HG02798 (cell line): ENCODE data around the gene ACCS.
A peak's percentile ranks its signal among the peaks of the same experiment; 100 is the strongest.

ENCODE experiments used
- ATAC-seq: cut with Tn5 transposase; IDR thresholded peaks from one replicate; pipeline ENCODE4 v1.9.1; 2021; ENCODE audit warnings: mild to moderate bottlenecking; ENCODE audit not compliant: unreplicated experiment, poor library complexity

Gene ACCS

DNA sequence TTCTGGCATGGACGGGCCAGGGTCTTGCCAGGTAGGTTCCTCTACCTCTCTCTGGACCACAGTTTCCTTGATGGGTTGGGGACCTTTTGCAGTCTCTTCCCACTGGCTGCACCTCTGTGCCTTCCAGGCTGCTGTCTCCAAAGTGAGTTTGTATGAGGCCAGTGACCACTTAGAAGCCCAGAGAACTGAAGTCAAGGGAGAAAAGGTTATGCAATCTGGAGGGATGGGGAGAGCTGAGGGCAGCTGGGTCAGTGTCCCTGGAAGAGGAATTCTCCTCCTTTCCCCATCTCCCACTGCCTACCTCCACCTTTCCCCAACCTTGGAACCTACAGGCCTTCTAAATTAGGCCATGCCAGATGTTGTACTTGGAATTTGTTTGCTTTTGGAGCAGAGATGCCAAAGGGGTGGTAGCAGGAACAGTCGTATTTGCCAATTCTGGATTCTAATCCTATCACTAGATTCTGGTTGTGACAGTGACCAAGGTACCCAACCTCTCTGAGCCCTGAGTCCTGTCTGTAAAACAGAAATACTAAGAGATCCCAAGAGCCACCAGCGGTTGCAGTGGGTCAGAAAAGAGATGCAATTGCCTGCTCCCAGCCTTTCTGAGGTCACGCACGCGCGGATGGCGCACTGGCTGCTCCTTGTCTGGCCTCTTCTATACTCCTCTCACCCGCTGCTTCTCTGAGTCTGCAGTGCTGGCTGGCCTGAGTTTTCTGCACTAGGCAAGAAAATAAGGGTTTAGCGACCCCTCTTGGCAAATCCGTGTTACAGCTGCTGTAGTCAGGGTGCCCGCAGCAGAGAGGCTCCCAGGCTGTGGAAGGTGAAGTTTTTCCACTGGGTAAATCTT, 29.0 kb upstream of the ACCS start:
- peak; percentile 76 for ATAC-seq

DNA sequence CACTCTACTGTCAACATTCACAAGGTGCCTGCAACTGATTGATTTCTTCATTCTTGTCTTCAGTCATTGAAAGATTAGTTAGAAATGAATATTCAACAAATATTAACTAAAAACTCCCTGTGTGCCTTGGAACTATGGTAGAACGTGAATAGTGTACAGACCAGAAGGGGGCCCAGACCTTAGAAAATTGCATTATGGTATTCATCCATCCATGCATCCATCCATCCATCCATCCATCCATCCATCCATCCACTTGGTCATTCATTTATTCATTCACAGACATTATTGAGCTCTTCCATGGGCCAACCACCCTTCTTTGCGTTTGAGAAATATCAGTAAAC, 28.4 kb upstream of the ACCS start:
- no peak for ATAC-seq

GRCh38 chr11:44043157-44043556, 22.9 kb upstream of the ACCS start:
- ATAC-seq, result no peak

DNA sequence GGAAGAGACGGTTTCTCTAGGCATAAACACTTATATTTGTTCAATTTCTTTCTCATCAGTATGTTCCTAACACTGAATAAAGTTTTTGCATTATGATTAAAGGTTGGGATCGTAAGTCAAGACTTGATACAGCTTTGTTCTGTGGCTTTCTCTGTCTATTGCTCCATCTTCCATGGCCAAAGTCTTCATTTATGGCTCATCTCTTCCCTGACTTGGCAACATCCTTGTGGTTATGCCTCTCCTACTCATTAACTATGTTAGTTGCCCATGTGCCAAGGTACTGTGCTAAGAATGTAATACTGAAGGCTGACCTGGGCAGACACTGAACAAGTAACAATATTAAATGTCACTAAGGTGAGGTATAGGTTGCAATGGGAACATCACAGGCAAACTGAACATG, 19.9 kb upstream of the ACCS start:
- no peak for ATAC-seq

DNA sequence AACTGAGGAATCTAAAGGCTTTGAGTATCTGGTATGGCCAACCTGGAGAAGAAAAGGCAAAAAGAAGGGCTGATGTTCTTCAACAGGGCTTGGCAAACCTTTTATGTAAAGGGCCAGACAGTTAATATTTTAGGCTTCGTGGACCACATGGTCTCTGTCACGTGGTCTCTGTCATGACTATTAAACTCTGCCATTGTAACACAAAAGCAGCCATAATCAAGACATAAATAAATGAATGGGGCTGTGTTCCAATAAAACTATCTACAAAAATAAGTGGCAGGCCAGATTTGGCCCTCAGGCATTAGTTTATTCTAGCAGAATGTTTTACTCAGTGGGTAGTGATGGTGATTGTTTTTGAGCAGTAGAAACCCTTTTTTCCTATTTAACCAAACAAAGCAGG, 18.8 kb upstream of the ACCS start:
- ATAC-seq, result no peak

GRCh38 chr11:44047931-44048431, 18.1 kb upstream of the ACCS start, which contains the start of gene ACCSL:
Gene ACCSL, plus strand, starts transcription at chr11:44047981. Its CDS starts 56 bp downstream, at chr11:44048037.
- ATAC-seq, result no peak

DNA sequence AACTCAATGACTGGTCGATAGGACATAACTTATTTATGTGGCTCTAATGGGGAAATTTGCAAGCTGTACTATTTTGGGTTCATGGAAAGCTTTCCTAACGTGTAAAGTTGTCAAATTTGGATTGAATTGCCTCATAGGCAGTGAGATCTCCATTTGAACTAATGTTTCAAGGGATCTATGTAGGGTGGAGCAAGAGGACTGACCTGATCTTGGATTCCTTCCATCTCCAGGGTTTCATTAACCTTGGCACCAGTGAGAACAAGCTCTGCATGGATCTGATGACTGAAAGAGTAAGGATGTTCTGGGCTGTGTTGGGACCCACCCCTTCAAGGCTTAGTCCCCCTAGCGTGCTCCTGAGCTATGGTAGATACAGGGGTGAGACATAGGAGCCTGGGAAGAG, 16.2 kb upstream of the ACCS start:
- no peak for ATAC-seq

DNA sequence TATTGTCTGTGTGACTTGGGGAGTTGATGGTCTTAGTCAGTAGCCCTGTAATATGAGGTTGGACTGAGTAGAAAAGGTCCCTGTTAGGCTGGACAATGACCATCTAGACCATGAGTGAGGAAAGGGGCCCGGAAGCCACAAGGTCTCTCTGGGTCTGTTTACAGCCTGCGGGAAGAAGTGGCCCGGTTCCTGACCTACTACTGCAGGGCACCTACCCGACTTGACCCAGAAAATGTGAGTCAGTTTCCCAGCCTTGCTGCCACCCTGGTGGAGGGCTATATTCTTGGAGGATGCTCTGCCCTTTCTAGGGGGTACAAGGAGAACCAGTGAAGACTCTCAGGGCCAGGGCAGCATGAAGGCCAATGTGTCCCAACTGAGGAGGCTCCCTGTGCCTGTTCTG, 14.9 kb upstream of the ACCS start:
- ATAC-seq, result no peak

DNA sequence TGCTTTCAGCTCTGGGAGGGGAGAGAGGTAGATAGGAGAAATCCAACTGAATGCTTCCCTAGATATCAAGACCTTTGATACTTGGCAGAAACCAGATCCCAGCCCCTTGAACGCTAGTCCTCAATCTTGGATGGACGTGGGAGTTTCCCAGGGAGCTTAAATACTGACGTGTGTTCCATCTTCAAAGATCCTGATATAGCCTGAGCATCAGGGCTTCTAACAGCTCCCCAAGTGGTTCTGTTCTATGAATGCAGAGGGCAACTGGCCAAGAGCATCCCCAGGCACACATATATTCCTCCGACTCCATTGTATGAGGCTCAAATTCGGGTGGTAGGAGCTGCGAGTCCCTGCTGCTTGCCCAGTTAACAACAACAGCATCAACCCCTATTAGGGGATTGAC, 8.7 kb upstream of the ACCS start:
- ATAC-seq, result no peak

DNA sequence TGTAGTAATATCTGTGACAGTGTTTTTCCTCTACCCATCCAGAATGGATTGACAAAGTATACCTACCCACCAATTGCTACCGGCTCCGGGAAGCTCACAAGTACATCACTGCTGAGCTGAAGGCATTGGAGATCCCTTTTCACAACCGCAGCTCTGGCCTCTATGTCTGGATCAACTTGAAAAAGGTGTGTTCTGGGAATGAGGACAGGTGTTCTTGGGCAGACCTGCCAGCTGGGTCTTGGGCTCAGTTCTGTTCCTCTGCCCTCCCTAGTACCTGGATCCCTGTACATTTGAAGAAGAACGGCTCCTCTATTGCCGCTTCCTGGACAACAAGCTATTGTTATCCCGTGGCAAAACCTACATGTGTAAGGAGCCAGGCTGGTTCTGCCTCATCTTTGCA, 7.8 kb upstream of the ACCS start:
- no peak for ATAC-seq

DNA sequence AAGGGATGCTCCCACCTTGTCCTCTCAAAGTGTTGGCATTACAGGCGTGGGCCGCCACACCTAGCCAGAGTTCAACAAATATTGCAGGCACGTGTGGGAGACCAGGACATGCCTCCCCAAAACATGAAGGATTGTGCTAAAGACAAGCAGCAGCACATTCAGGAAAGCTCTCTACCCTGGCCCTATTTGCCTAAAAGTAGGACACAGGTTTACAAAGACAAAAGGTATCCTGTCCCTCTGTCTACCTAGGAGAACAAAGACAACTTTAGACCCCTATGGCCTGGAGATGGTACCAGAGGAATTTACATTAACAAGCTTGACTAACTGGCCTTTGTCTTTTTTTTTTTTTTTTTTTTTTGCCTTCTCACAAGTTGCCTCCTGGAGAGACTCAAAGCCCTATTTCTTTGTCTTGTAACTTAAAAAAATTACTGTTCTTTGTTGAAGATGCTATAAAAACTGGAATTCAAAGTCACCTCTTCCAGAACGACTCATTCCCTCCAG, 859 bp upstream of the ACCS start:
- ATAC-seq, result no peak

- no peak for ATAC-seq
Measured at GRCh38 chr11:44066732-44067141, 667 bp downstream of the ACCS start.

DNA sequence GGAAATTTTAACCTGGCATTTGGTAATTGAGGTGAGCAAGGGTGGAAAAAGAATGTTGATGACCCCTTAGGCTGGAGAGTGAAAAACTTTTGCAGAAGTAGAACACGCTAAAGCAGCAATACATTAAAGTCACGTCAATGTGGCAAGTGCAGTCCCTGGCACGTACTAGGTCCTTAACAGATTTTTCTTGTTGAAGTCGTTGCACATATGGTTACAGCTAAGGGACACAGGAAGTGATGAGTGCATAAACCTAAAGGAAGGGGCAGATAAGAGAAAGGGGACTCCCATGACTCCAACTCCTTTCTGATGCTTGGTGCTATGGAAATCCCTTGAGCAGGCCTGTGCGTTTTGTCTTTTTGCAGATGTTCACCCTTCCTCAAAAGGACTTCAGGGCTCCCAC, 1.2 kb downstream of the ACCS start:
- no peak for ATAC-seq

- no peak for ATAC-seq
Measured at GRCh38 chr11:44068180-44068579, 2.1 kb downstream of the ACCS start.

GRCh38 chr11:44071157-44071556, 5.1 kb downstream of the ACCS start:
- ATAC-seq, result no peak

DNA sequence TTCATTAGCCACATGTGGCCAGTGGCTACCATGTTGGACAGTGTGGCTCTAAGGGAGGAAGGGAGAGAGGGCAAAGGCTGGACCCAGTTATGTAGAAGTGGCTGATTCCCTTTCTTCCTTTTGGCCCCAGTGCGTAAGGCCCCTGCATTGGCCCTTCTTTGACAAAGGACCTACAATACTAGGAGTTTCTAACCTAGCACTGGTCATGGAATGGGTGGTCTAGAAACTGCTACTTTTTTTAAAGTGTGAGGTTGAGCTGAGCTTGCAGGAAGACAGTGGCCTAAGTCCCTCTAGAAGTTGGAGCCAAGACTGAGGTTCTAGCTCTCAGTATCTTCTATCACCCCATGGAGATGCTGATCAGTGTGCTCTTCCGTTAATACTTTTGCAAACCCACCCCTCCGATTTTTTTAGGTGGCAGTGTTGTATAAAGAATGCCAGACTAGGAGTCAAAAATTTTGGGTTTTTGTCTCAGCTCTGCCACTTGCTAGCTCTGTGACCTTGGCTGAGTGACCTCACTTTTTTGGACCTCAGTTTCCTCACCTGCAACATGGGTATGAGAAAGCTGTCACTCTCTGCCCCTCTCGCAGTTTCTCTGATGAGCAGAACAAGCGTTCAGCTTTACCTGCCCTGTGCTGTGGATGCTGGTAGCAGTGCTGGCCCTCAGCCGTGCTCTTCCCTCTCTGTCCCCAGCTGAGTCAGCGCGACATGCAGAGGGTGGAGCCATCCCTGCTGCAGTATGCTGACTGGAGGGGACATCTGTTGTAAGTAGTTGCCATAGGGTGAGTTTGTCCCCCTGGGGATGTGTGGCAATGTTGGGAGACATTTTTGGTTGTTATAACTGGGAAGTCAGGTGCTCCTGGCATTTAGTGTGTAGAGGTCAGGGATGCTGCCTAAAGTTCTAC, 6.9 kb downstream of the ACCS start:
- no peak for ATAC-seq

- no peak for ATAC-seq
Measured at GRCh38 chr11:44078794-44079193, 12.7 kb downstream of the ACCS start.

- ATAC-seq, result no peak
Measured at GRCh38 chr11:44079376-44079775, 13.3 kb downstream of the ACCS start.

DNA sequence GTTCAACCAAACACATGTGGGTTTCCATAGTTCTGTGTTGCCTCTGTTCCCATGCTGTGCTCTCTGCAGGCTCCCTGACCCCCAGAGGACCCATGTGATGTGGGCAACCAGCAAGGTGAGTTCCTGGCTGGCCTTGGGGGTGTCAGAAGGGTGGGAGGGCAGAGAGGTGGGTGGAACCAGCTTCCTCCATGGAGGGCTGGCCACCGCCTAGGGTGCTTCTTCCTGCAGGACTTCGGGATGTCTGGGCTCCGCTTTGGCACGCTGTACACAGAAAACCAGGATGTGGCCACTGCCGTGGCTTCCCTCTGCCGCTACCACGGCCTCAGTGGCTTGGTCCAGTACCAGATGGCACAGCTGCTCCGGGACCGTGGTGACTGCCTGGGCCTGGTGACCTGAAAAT, 14.9 kb downstream of the ACCS start:
- ATAC-seq, result no peak

DNA sequence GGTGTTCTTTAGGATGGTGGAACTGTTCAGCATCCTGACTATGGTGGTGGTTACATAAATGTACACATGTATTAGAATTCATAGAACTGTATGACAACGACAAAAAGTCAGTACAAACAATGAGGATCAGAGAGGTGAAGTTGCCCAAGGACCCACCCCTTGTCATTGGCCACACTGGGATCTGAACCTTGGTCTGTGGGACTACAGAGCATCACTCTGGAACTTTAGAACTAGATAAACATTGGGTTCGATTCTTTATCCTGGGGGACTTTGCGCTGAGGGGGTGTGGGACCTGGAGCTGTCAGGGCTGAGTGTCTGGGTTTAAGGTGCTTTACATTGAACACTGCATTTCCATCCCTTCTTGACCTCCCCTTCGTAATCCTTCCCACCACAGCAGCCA, 16.6 kb downstream of the ACCS start:
- no peak for ATAC-seq

GRCh38 chr11:44083433-44083832, 17.4 kb downstream of the ACCS start:
- no peak for ATAC-seq
